NCI-H128 (cell line): ENCODE data around the gene RASA3.
"Not testable (repeated sequence)": the region's sequence is repeated elsewhere in the genome, so short reads cannot be mapped to it uniquely, and the experiment has no call there.

Source experiments
- DNase-seq: peaks from one replicate; lab custom pipeline; 2025; ENCODE audit not compliant: unreplicated experiment; lab: John Stamatoyannopoulos, UW

RASA3 gene

DNA sequence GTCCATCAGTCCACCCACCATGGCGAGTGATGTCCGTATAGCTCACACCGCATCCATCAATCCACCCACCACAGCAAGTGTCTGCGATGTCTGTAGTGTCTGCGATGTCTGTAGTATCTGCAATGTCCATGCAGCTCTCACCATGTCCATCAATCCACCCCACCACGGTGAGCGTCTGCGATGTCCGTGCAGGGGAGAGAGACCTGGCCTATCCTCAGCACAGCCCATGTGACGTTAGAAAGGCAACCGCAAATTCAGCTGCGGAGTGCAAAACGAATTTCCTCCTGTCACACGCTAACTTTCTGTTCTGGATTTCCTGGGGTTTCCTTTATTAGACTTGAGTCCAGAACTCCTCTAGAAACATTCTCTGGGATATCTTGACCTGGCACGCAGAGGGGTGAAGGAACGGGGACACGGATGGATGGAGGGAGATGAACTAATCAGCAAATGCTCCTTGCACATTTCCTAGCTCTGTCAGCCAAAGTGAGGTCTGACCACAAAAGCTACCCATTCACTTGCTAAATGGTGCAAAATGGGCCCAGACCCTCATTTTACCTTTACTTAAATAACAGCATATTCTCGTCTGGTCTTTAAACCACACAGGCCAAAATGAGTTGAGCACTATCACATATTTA is 18.3 kb downstream of the RASA3 start:
- DNase-seq: no peak

DNA sequence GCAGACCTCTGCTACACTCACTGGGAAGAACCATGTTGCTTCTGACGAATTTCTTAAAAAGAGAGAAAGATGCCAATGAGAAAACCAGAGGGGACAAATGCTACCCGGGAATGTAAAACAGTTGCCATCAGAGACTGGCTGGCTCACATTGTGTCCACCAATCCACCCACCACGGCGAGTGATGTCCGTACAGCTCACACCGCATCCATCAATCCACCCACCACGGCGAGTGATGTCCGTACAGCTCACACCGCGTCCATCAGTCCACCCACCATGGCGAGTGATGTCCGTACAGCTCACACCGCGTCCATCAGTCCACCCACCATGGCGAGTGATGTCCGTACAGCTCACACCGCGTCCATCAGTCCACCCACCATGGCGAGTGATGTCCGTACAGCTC is 19.0 kb downstream of the RASA3 start:
- not testable (repeated sequence) for DNase-seq

- no peak for DNase-seq
Observed at GRCh38 chr13:114112826-114113322, 19.5 kb downstream of the RASA3 start.

- DNase-seq: no peak
Observed at GRCh38 chr13:114112231-114112825, 20.1 kb downstream of the RASA3 start.

DNA sequence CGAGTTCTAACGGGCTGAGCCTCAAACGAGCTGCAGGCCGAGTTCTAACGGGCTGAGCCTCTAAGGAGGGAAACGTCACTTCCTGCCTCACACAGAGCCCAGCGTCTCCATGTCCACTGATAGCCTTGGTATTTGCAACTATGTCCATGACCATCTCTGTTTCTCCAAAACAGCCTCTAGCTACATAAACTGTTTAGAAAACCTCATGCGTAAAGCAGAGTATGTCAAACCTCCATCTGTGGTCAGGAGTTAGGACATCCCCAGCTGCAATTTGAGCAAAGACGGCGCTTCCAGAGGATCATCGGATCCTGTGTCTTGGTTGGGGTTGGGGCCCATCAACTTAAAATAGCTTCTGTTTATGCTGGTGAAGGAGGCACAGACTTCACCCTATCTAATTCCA is 20.8 kb downstream of the RASA3 start:
- DNase-seq: no peak

- not testable (repeated sequence) for DNase-seq
Observed at GRCh38 chr13:114110830-114111189, 21.6 kb downstream of the RASA3 start.

- no peak for DNase-seq
Observed at GRCh38 chr13:114110091-114110829, 22.2 kb downstream of the RASA3 start.

DNA sequence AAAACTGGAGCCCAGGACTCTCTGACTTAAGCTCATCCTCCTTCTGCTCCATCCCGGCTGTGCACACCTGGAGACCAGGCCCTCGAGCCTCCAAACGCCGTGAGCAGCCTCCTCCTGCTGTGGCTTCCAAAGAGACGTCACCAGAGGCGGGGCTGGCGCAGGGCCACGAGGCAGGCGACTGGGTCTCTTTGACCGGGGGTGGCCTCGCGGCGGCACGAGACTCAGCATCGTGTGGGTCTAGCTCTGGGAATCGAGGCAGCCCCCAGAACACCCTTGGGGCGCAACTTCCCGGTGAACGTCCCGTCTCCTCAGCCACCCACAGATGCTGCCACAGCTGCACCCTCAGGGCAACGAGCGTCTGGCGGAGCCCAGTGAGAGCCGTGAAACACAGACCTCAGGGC is 22.8 kb downstream of the RASA3 start:
- DNase-seq: no peak

DNA sequence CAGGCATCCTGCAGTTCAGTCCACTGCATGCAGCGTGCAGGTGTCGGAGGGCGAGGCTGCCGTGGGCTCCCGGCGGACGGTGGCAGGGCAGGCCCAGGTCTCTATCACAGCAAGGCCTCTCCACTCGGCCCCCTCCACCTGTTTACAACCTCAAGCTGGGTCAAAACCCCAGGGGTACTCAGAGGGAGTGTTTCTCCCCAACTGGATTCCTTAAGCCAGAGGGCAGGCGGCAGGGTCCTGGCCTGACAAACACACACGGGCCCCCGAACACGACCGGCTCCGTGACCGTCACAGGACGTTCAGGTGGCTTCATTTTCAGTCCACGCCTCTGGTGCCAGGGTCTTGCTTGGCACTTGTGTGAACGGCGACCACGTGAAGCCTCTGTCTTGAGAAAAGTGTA is 23.5 kb downstream of the RASA3 start:
- DNase-seq: no peak

- no peak for DNase-seq
Observed at GRCh38 chr13:114108141-114108761, 24.2 kb downstream of the RASA3 start.

- DNase-seq: no peak
Observed at GRCh38 chr13:114107686-114108081, 24.7 kb downstream of the RASA3 start.

- no peak for DNase-seq
Observed at GRCh38 chr13:114106991-114107685, 25.3 kb downstream of the RASA3 start.

DNA sequence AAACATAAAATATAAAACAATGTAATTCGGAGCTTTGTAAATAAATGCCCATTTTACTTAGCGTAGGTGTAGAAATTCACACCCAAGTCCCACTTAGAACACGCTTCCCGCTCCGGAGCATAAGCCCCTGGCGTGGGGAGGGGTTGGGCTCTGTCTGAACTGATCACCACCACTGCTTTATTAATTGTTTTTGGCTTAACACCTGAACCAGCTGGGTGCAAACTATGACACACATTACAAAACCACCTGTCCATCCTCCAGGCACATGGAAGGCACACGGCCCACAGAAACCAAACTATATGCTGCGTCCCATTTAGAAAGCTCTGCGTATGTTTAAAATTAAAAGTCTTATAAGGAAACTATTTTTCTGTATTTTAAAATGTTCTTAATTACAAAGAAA is 25.9 kb downstream of the RASA3 start:
- DNase-seq: no peak

DNA sequence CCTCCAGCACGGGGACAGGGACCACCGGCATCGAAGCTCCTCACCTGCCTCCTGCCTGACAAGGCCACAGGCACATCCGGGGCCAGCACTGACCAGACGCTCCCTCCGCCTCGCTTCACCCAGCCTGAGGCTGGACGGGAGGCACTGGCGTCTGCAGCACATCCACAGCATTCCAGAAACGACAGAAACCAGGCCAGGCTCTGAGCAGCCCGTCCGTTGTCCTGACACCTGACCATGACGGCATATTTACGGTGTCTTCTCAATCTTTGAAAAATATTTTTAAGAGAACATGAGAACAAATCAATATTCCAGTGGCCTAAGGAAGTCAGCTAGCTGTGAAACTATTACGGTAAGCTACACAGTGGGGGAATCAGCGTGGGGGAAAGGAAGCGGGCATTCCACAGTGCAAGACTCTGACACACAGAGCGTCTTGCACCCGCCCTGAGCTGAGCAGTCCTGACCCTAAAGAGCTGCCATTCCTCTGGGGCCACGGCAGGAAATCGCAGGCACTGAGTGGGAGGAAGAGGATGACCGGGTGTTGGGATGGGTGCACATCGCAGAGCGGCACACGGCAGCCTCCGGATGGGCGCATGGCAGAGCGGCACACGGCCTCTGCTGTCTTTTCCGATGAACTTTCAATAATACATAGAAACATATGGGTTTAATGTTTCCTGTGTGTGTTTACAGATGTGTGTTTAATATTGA is 26.8 kb downstream of the RASA3 start:
- DNase-seq: no peak

- no peak for DNase-seq
Observed at GRCh38 chr13:114104655-114105520, 27.5 kb downstream of the RASA3 start.

GRCh38 chr13:114103801-114104654 is 28.4 kb downstream of the RASA3 start:
- no peak for DNase-seq

GRCh38 chr13:114103289-114103621 is 29.2 kb downstream of the RASA3 start:
- not testable (repeated sequence) for DNase-seq

DNA sequence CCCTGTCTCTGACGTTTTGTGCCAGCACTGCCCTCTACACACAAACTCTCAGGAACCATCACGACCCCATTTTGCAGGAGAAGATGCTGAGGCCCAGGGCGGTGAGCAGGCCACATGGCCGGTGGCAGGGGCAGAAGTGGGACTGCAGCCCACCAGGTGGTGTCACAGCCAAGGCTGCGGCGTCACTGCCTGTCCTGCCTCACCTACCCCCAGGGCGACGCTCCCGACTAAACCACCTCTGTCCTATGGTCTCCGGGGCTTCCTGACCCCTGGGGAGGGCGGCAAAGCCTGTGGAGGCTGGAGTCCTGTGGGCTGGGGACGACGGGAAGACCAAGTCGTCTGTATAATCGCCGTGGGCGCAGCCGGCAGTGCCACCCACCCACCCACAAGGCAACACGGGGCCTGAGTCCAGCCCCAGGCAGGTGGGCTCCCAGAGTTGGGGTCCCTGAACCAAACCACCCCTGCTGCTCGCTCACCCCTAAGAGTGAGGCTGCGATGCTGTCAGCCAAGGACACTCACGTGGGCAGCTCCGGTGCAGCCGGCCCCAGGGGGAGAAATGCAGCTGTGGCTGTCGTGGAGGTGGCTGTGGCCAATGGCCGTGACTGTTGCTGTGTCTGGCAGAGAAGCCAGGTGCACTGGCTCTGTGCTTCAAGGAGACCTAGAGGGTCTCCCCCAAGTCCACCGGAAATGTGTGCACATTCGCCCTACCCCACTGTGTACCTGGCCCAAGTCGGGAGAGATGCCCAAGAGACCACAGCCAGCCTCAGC is 29.7 kb downstream of the RASA3 start:
- DNase-seq: no peak
